H9 (cell line): ENCODE results near the gene PTN. TPM values are rescaled to one million over a fixed set of nuclear protein-coding genes. Genes with fewer than 3 reads are reported as not detected.

Source experiments
- DNase-seq: peaks from one replicate; pipeline ENCODE4 v3.0.0-alpha.2; 2017
- H2AFZ ChIP-seq: one replicate; pipeline ENCODE4 v1.6.1; 2013; ENCODE audit warnings: mild to moderate bottlenecking, low read length, control low read depth, moderate library complexity
- H2AK5ac ChIP-seq: 2 replicates; pipeline ENCODE4 v1.6.1; 2013; ENCODE audit warnings: low read length, control low read depth, mixed read lengths; ENCODE audit not compliant: insufficient read length
- H2BK120ac ChIP-seq: one replicate; pipeline ENCODE4 v1.6.1; 2013; ENCODE audit warnings: low read depth, mild to moderate bottlenecking, low read length, control low read depth, inconsistent platforms; ENCODE audit not compliant: poor library complexity, severe bottlenecking
- H2BK12ac ChIP-seq: 2 replicates; pipeline ENCODE4 v1.6.1; 2013; ENCODE audit warnings: low read length, control low read depth, mixed read lengths, low read depth; ENCODE audit not compliant: insufficient read length
- H2BK15ac ChIP-seq: 2 replicates; pipeline ENCODE4 v1.6.1; 2013; ENCODE audit warnings: low read depth, low read length, control low read depth
- H2BK20ac ChIP-seq: one replicate; pipeline ENCODE4 v1.6.1; 2013; ENCODE audit warnings: low read depth, mild to moderate bottlenecking, low read length, control low read depth, inconsistent platforms; ENCODE audit not compliant: poor library complexity, severe bottlenecking
- H2BK5ac ChIP-seq: 2 replicates; pipeline ENCODE4 v1.6.1; 2013; ENCODE audit warnings: low read length, control low read depth, mixed read lengths; ENCODE audit not compliant: insufficient read length
- H3K14ac ChIP-seq: 2 replicates; pipeline ENCODE4 v1.6.1; 2013; ENCODE audit warnings: low read length, control low read depth; ENCODE audit not compliant: insufficient read depth
- H3K18ac ChIP-seq: 2 replicates; pipeline ENCODE4 v1.6.1; 2013; ENCODE audit warnings: low read depth, mild to moderate bottlenecking, mixed read lengths, low read length, control low read depth; ENCODE audit not compliant: insufficient read length
- H3K23ac ChIP-seq: 2 replicates; pipeline ENCODE4 v1.6.1; 2013; ENCODE audit warnings: low read length, control low read depth, mixed read lengths, low read depth; ENCODE audit not compliant: insufficient read length
- H3K23me2 ChIP-seq: 2 replicates; pipeline ENCODE4 v1.6.1; 2013; ENCODE audit warnings: low read depth, mild to moderate bottlenecking, mixed read lengths, low read length, control low read depth; ENCODE audit not compliant: insufficient read length, poor library complexity, severe bottlenecking
- H3K27ac ChIP-seq: 2 replicates; pipeline ENCODE4 v1.5.1; 2013; ENCODE audit warnings: low read length, control low read depth, mixed read lengths, low read depth; ENCODE audit not compliant: insufficient read length
- H3K27me3 ChIP-seq: 2 replicates; pipeline ENCODE4 v1.6.1; 2013; ENCODE audit warnings: low read length, control low read depth, inconsistent platforms; ENCODE audit not compliant: insufficient read depth
- H3K4ac ChIP-seq: 2 replicates; pipeline ENCODE4 v1.6.1; 2013; ENCODE audit warnings: low read depth, mild to moderate bottlenecking, control low read depth, inconsistent platforms, low read length, moderate library complexity
- H3K4me1 ChIP-seq: 2 replicates; pipeline ENCODE4 v1.6.1; 2013; ENCODE audit warnings: low read length, control low read depth, inconsistent platforms; ENCODE audit not compliant: insufficient read depth
- H3K4me2 ChIP-seq: 2 replicates; pipeline ENCODE4 v1.6.1; 2013; ENCODE audit warnings: low read length, control low read depth, mixed read lengths; ENCODE audit not compliant: insufficient read length, insufficient read depth
- H3K56ac ChIP-seq: 2 replicates; pipeline ENCODE4 v1.6.1; 2013; ENCODE audit warnings: low read depth, mild to moderate bottlenecking, mixed read lengths, low read length, control low read depth; ENCODE audit not compliant: insufficient read length
- H3K79me1 ChIP-seq: 2 replicates; pipeline ENCODE4 v1.6.1; 2013; ENCODE audit warnings: low read depth, mild to moderate bottlenecking, moderate library complexity, low read length, control low read depth, inconsistent platforms; ENCODE audit not compliant: insufficient read depth, poor library complexity, severe bottlenecking
- H3K79me2 ChIP-seq: 2 replicates; pipeline ENCODE4 v1.6.1; 2013; ENCODE audit warnings: low read length, control low read depth, inconsistent platforms; ENCODE audit not compliant: insufficient read depth
- H3K9ac ChIP-seq: 2 replicates; pipeline ENCODE4 v1.6.1; 2013; ENCODE audit warnings: low read length, control low read depth, mixed read lengths; ENCODE audit not compliant: insufficient read length; ENCODE audit errors: extremely low read depth
- H3K9me3 ChIP-seq: one replicate; pipeline ENCODE4 v1.6.1; 2013; ENCODE audit warnings: low read depth, low read length, inconsistent platforms; ENCODE audit not compliant: control insufficient read depth
- H3T11ph ChIP-seq: one replicate; pipeline ENCODE4 v1.6.1; 2013; ENCODE audit warnings: mild to moderate bottlenecking, low read length, control low read depth, inconsistent platforms
- H4K20me1 ChIP-seq: one replicate; pipeline ENCODE4 v1.6.1; 2013; ENCODE audit not compliant: control insufficient read depth, insufficient read length, insufficient read depth
- H4K5ac ChIP-seq: 2 replicates; pipeline ENCODE4 v1.6.1; 2013; ENCODE audit warnings: low read depth, mild to moderate bottlenecking, mixed read lengths, low read length, control low read depth; ENCODE audit not compliant: insufficient read length
- H4K8ac ChIP-seq: replicated peaks from 2 replicates; pipeline ENCODE4 v1.6.1; 2013; ENCODE audit warnings: low read length, control low read depth, mixed read lengths, low read depth; ENCODE audit not compliant: insufficient read length
- H4K91ac ChIP-seq: 2 replicates; pipeline ENCODE4 v1.6.1; 2013; ENCODE audit warnings: low read depth, mild to moderate bottlenecking, moderate library complexity, mixed read lengths, low read length, control low read depth; ENCODE audit not compliant: insufficient read length
- H3K27ac Mint-ChIP-seq, 3 experiments: 2 replicates in 2 of 3; 3 replicates in 1 of 3; pipeline ENCODE4 v1.8.0; 2020 to 2021; ENCODE audit warnings: mixed read lengths in 3 of 3, mild to moderate bottlenecking in 1 of 3, moderate library complexity in 1 of 3
- H3K27me3 Mint-ChIP-seq: 2 replicates; pipeline ENCODE4 v1.8.0; 2021; ENCODE audit warnings: low read depth, mild to moderate bottlenecking, moderate library complexity, mixed read lengths
- H3K36me3 Mint-ChIP-seq, 3 experiments: 2 replicates in 2 of 3; 3 replicates in 1 of 3; pipeline ENCODE4 v1.8.0; 2020 to 2021; ENCODE audit warnings: low read depth in 3 of 3, mixed read lengths in 3 of 3; ENCODE audit not compliant: insufficient read depth in 1 of 3
- H3K4me1 Mint-ChIP-seq, 2 experiments: 2 replicates each; pipeline ENCODE4 v1.8.0; 2020; ENCODE audit warnings: mixed read lengths in 2 of 2
- H3K4me3 Mint-ChIP-seq, 2 experiments: 2 replicates in 1 of 2; 3 replicates in 1 of 2; pipeline ENCODE4 v1.8.0; 2020 to 2021; ENCODE audit warnings: mild to moderate bottlenecking in 2 of 2, mixed read lengths in 2 of 2, moderate library complexity in 1 of 2
- H3K9me3 Mint-ChIP-seq, 2 experiments: 2 replicates in 1 of 2; 3 replicates in 1 of 2; pipeline ENCODE4 v1.8.0; 2020; ENCODE audit warnings: mild to moderate bottlenecking in 2 of 2, mixed read lengths in 2 of 2, moderate library complexity in 1 of 2
- WGBS: extraction: QIAGEN DNeasy Blood & Tissue Kit; methylation state at CpG from one replicate; pipeline ENCODE4 v1.1.7; 2013; ENCODE audit warnings: missing lambda C conversion rate, low lambda C conversion rate, mixed read lengths; ENCODE audit not compliant: insufficient read length; ENCODE audit errors: extremely low coverage; 5-methylcytosine and 5-hydroxymethylcytosine counted together
- total RNA-seq: library from RNA; stranded (reverse); gene quantifications from 2 replicates; pipeline ENCODE4 v1.2.1, GENCODE V29; 2021
- TF ChIP-seq, protein P1 (sequence below): fragments of 200-600 bp; sonication (generic); conservative IDR thresholded peaks from 3 replicates; pipeline ENCODE4 v1.8.0; 2021; ENCODE audit warnings: antibody characterized with exemption, mild to moderate bottlenecking

PTN gene
- total RNA-seq, 1 experiment from 2014 or later: 16.5 TPM

DNA sequence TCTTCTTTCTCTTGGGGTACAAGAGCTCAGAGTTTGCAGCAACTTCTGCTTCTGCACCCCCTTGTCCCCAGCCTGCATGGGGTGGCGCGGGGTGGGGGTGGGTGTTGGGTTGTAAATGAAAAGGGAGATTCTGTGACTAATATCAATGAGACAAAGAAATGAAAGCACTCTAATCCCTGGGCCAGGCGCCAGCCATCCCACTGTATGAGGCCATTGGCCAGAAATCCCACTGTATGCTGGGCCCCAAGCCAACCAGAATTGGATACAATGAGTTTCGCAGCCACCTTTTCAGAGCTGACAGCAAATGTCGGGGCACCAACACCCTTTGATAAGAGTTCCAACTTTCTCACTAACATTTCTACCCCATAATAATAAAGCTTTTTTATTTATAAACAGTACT, 10.9 kb upstream of the PTN start:
- Histone ChIP-seq H2BK20ac (no peak overlapping the region), H3K14ac (no peak overlapping the region), H3K56ac (no peak overlapping the region), H3K23ac (no peak overlapping the region), H4K5ac (no peak overlapping the region), H3K27ac (no peak overlapping the region), H3K23me2 (no peaks in the 10 kb centered on the region), H3K4me1 (no peaks in the 10 kb centered on the region), H2AK5ac (no peak overlapping the region), H4K91ac (no peak overlapping the region), H3K4ac (no peak overlapping the region), H4K20me1 (no peaks in the 10 kb centered on the region), H3K9me3 (peaks cover 10% of the 10 kb centered on the region), H2BK5ac (no peak overlapping the region), H3K18ac (no peak overlapping the region), H2BK120ac (no peak overlapping the region), H3K4me2 (no peak overlapping the region), H2BK12ac (no peak overlapping the region), H3T11ph (no peak overlapping the region), H3K79me2 (no peaks in the 10 kb centered on the region), H4K8ac (no peak overlapping the region), H3K79me1 (no peaks in the 10 kb centered on the region), H3K27me3 (no peaks in the 10 kb centered on the region), H3K9ac (no peak overlapping the region), H2AFZ (no peak overlapping the region), H2BK15ac (no peak overlapping the region)
- no CpG with 5 or more reads among the region's 5 CpGs for WGBS
- H3K27ac Mint-ChIP-seq: no peak overlapping the region
- DNase-seq: no peak
- H3K9me3 Mint-ChIP-seq: peaks cover 32% of the 10 kb centered on the region in 2 experiments
- TF ChIP-seq, protein P1, sequence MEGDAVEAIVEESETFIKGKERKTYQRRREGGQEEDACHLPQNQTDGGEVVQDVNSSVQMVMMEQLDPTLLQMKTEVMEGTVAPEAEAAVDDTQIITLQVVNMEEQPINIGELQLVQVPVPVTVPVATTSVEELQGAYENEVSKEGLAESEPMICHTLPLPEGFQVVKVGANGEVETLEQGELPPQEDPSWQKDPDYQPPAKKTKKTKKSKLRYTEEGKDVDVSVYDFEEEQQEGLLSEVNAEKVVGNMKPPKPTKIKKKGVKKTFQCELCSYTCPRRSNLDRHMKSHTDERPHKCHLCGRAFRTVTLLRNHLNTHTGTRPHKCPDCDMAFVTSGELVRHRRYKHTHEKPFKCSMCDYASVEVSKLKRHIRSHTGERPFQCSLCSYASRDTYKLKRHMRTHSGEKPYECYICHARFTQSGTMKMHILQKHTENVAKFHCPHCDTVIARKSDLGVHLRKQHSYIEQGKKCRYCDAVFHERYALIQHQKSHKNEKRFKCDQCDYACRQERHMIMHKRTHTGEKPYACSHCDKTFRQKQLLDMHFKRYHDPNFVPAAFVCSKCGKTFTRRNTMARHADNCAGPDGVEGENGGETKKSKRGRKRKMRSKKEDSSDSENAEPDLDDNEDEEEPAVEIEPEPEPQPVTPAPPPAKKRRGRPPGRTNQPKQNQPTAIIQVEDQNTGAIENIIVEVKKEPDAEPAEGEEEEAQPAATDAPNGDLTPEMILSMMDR: no peak
- no peak overlapping the region for H3K4me3 Mint-ChIP-seq
- H3K27me3 Mint-ChIP-seq: no peaks in the 10 kb centered on the region
- no peaks in the 10 kb centered on the region for H3K4me1 Mint-ChIP-seq
- peaks cover 17 to 26% (median 20%) of the 10 kb centered on the region in 3 experiments for H3K36me3 Mint-ChIP-seq
